Measurements from ENCODE around the gene ZMAT5.

Gene ZMAT5

GRCh38 chr22:29718949-29719898, 47.6 kb downstream of the ZMAT5 start:
- Histone ChIP-seq H3K4me3 (ENCODE audit: low read depth in 1 of 2, low read length in 2 of 2) (no peak overlapping the region), H2AFZ (ENCODE audit: low read depth, low read length) (no peak overlapping the region), H4K20me1 (ENCODE audit: insufficient read depth, low read length) (peaks cover 15% of the 10 kb centered on the region), H3K27ac (ENCODE audit: low read length) (no peak overlapping the region), H3K27me3 (ENCODE audit: insufficient read depth, low read length, poor library complexity) (no peaks in the 10 kb centered on the region), H3K9ac (ENCODE audit: low read depth, low read length) (no peak overlapping the region), H3K79me2 (ENCODE audit: insufficient read depth, low read length) (no peaks in the 10 kb centered on the region), H3K4me1 (ENCODE audit: insufficient read depth, low read length) (no peaks in the 10 kb centered on the region), H3K4me2 (ENCODE audit: insufficient read depth, low read length) (no peak overlapping the region), H3K9me3 (ENCODE audit: insufficient read depth, low read length, severe bottlenecking) (no peaks in the 10 kb centered on the region), H3K36me3 (ENCODE audit: insufficient read depth, low read length) (no peaks in the 10 kb centered on the region)
- no peak for DNase-seq
- ATAC-seq (ENCODE audit: insufficient read depth, low read depth): no peak
- TF ChIP-seq CTCF (IDR thresholded peaks at IDR 0.05; ENCODE audit: borderline replicate concordance, extremely low read depth, low read length, poor library complexity, severe bottlenecking) (no peak), EZH2 (IDR thresholded peaks at IDR 0.05; ENCODE audit: borderline replicate concordance, low read depth, low read length, severe bottlenecking) (no peak)

DNA sequence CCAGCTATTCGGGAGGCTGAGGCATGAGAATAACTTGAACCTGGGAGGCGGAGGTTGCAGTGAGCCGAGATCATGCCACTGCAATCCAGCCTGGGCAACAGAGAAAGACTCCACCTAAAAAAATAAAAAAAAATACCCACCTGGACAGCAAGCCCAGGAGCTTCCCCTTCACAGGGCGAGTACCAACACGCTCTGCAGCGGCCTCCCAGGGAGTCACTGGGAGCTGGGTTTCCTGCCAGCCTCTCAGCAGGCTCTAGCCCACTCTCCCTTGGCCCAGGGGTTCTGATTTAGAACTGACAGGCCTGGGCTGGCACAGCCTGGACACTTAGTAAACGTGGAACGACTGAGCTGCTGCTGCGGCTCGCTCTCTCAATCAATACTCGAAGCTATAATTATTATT, 49.0 kb downstream of the ZMAT5 start:
- no peak for TF ChIP-seq EZH2 (IDR thresholded peaks at IDR 0.05; ENCODE audit: borderline replicate concordance, low read depth, low read length, severe bottlenecking)
- TF ChIP-seq CTCF (IDR thresholded peaks at IDR 0.05; ENCODE audit: borderline replicate concordance, extremely low read depth, low read length, poor library complexity, severe bottlenecking): no peak
- no peaks in the 10 kb centered on the region for H3K4me1 ChIP-seq (ENCODE audit: insufficient read depth, low read length)
- ATAC-seq (ENCODE audit: insufficient read depth, low read depth): no peak

DNA sequence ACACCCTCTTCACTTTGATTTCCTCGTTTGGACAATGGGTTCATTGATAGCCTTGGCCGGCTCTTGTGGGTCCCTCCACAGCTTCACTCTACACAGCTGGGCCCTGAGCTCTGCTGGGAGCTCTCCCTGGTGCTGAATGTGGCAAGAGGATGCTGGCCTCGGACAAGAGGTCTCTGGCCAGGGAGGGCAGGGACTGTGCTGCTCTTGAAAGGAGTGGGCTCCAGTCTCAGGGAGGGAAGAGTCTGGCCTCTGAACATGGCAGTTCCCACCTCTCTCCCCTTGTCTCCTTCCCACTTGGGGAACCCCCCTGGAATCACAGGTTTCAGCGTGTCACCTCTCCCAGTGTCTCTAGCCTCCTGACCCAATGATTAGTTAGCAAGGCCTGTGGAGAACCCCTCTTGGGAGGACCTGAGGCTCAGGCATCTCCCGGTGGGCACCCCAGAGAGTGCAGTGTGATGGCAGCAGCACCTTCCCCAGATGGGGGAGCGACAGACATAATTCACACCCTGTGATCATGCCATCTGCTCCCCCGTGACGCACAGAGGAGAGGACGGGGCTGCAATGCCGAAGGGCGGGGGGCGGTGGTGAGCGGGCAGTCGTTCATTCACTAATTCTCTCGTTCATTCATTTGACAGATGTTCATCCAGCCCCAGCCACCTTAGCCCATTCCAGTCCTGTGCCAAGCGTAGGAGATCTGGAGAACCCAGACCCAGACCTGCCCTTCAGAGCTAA, 49.8 kb downstream of the ZMAT5 start:
- Histone ChIP-seq H3K36me3 (ENCODE audit: insufficient read depth, low read length) (no peaks in the 10 kb centered on the region), H3K9ac (ENCODE audit: low read depth, low read length) (no peak overlapping the region), H3K4me3 (ENCODE audit: low read depth in 1 of 2, low read length in 2 of 2) (no peak overlapping the region), H3K4me1 (ENCODE audit: insufficient read depth, low read length) (no peaks in the 10 kb centered on the region), H3K27ac (ENCODE audit: low read length) (no peak overlapping the region), H3K27me3 (ENCODE audit: insufficient read depth, low read length, poor library complexity) (no peaks in the 10 kb centered on the region), H3K9me3 (ENCODE audit: insufficient read depth, low read length, severe bottlenecking) (no peaks in the 10 kb centered on the region), H3K4me2 (ENCODE audit: insufficient read depth, low read length) (no peak overlapping the region), H3K79me2 (ENCODE audit: insufficient read depth, low read length) (no peaks in the 10 kb centered on the region), H2AFZ (ENCODE audit: low read depth, low read length) (no peak overlapping the region), H4K20me1 (ENCODE audit: insufficient read depth, low read length) (peaks cover 15% of the 10 kb centered on the region)
- DNase-seq (peak; percentile 57), ATAC-seq (ENCODE audit: insufficient read depth, low read depth) (peak; percentile 80)
- TF ChIP-seq EZH2 (IDR thresholded peaks at IDR 0.05; ENCODE audit: borderline replicate concordance, low read depth, low read length, severe bottlenecking) (no peak), CTCF (IDR thresholded peaks at IDR 0.05; ENCODE audit: borderline replicate concordance, extremely low read depth, low read length, poor library complexity, severe bottlenecking) (no peak)

More for the DNA sequence above, 49.0 kb downstream of the ZMAT5 start:
- no peaks in the 10 kb centered on the region for H3K79me2 ChIP-seq (ENCODE audit: insufficient read depth, low read length)
- no peaks in the 10 kb centered on the region for H3K27me3 ChIP-seq (ENCODE audit: insufficient read depth, low read length, poor library complexity)
- no peaks in the 10 kb centered on the region for H3K36me3 ChIP-seq (ENCODE audit: insufficient read depth, low read length)
- no peak for DNase-seq
- H3K9me3 ChIP-seq (ENCODE audit: insufficient read depth, low read length, severe bottlenecking): no peaks in the 10 kb centered on the region
- no peak overlapping the region for H3K9ac ChIP-seq (ENCODE audit: low read depth, low read length)
- no peak overlapping the region for H3K4me2 ChIP-seq (ENCODE audit: insufficient read depth, low read length)
- H3K27ac ChIP-seq (ENCODE audit: low read length): no peak overlapping the region
- no peak overlapping the region for H3K4me3 ChIP-seq (ENCODE audit: low read depth in 1 of 2, low read length in 2 of 2)
- peaks cover 15% of the 10 kb centered on the region for H4K20me1 ChIP-seq (ENCODE audit: insufficient read depth, low read length)
- H2AFZ ChIP-seq (ENCODE audit: low read depth, low read length): no peak overlapping the region

Data from DND-41 (cell line).